H9 (cell line): ENCODE data around the gene ZNF317. TPM values are rescaled to one million over a fixed set of nuclear protein-coding genes. Genes with fewer than 3 reads are reported as not detected.

ENCODE experiments used
- DNase-seq: peaks from one replicate; pipeline ENCODE4 v3.0.0-alpha.2; 2017
- H2AFZ ChIP-seq: one replicate; pipeline ENCODE4 v1.6.1; 2013; ENCODE audit warnings: mild to moderate bottlenecking, low read length, control low read depth, moderate library complexity
- H2AK5ac ChIP-seq: 2 replicates; pipeline ENCODE4 v1.6.1; 2013; ENCODE audit warnings: low read length, control low read depth, mixed read lengths; ENCODE audit not compliant: insufficient read length
- H2BK120ac ChIP-seq: one replicate; pipeline ENCODE4 v1.6.1; 2013; ENCODE audit warnings: low read depth, mild to moderate bottlenecking, low read length, control low read depth, inconsistent platforms; ENCODE audit not compliant: poor library complexity, severe bottlenecking
- H2BK12ac ChIP-seq: 2 replicates; pipeline ENCODE4 v1.6.1; 2013; ENCODE audit warnings: low read length, control low read depth, mixed read lengths, low read depth; ENCODE audit not compliant: insufficient read length
- H2BK15ac ChIP-seq: 2 replicates; pipeline ENCODE4 v1.6.1; 2013; ENCODE audit warnings: low read depth, low read length, control low read depth
- H2BK20ac ChIP-seq: one replicate; pipeline ENCODE4 v1.6.1; 2013; ENCODE audit warnings: low read depth, mild to moderate bottlenecking, low read length, control low read depth, inconsistent platforms; ENCODE audit not compliant: poor library complexity, severe bottlenecking
- H2BK5ac ChIP-seq: 2 replicates; pipeline ENCODE4 v1.6.1; 2013; ENCODE audit warnings: low read length, control low read depth, mixed read lengths; ENCODE audit not compliant: insufficient read length
- H3K14ac ChIP-seq: 2 replicates; pipeline ENCODE4 v1.6.1; 2013; ENCODE audit warnings: low read length, control low read depth; ENCODE audit not compliant: insufficient read depth
- H3K18ac ChIP-seq: 2 replicates; pipeline ENCODE4 v1.6.1; 2013; ENCODE audit warnings: low read depth, mild to moderate bottlenecking, mixed read lengths, low read length, control low read depth; ENCODE audit not compliant: insufficient read length
- H3K23ac ChIP-seq: 2 replicates; pipeline ENCODE4 v1.6.1; 2013; ENCODE audit warnings: low read length, control low read depth, mixed read lengths, low read depth; ENCODE audit not compliant: insufficient read length
- H3K23me2 ChIP-seq: 2 replicates; pipeline ENCODE4 v1.6.1; 2013; ENCODE audit warnings: low read depth, mild to moderate bottlenecking, mixed read lengths, low read length, control low read depth; ENCODE audit not compliant: insufficient read length, poor library complexity, severe bottlenecking
- H3K27ac ChIP-seq: 2 replicates; pipeline ENCODE4 v1.5.1; 2013; ENCODE audit warnings: low read length, control low read depth, mixed read lengths, low read depth; ENCODE audit not compliant: insufficient read length
- H3K27me3 ChIP-seq: 2 replicates; pipeline ENCODE4 v1.6.1; 2013; ENCODE audit warnings: low read length, control low read depth, inconsistent platforms; ENCODE audit not compliant: insufficient read depth
- H3K4ac ChIP-seq: 2 replicates; pipeline ENCODE4 v1.6.1; 2013; ENCODE audit warnings: low read depth, mild to moderate bottlenecking, control low read depth, inconsistent platforms, low read length, moderate library complexity
- H3K4me1 ChIP-seq: 2 replicates; pipeline ENCODE4 v1.6.1; 2013; ENCODE audit warnings: low read length, control low read depth, inconsistent platforms; ENCODE audit not compliant: insufficient read depth
- H3K4me2 ChIP-seq: 2 replicates; pipeline ENCODE4 v1.6.1; 2013; ENCODE audit warnings: low read length, control low read depth, mixed read lengths; ENCODE audit not compliant: insufficient read length, insufficient read depth
- H3K56ac ChIP-seq: 2 replicates; pipeline ENCODE4 v1.6.1; 2013; ENCODE audit warnings: low read depth, mild to moderate bottlenecking, mixed read lengths, low read length, control low read depth; ENCODE audit not compliant: insufficient read length
- H3K79me1 ChIP-seq: 2 replicates; pipeline ENCODE4 v1.6.1; 2013; ENCODE audit warnings: low read depth, mild to moderate bottlenecking, moderate library complexity, low read length, control low read depth, inconsistent platforms; ENCODE audit not compliant: insufficient read depth, poor library complexity, severe bottlenecking
- H3K79me2 ChIP-seq: 2 replicates; pipeline ENCODE4 v1.6.1; 2013; ENCODE audit warnings: low read length, control low read depth, inconsistent platforms; ENCODE audit not compliant: insufficient read depth
- H3K9ac ChIP-seq: 2 replicates; pipeline ENCODE4 v1.6.1; 2013; ENCODE audit warnings: low read length, control low read depth, mixed read lengths; ENCODE audit not compliant: insufficient read length; ENCODE audit errors: extremely low read depth
- H3K9me3 ChIP-seq: one replicate; pipeline ENCODE4 v1.6.1; 2013; ENCODE audit warnings: low read depth, low read length, inconsistent platforms; ENCODE audit not compliant: control insufficient read depth
- H3T11ph ChIP-seq: one replicate; pipeline ENCODE4 v1.6.1; 2013; ENCODE audit warnings: mild to moderate bottlenecking, low read length, control low read depth, inconsistent platforms
- H4K20me1 ChIP-seq: one replicate; pipeline ENCODE4 v1.6.1; 2013; ENCODE audit not compliant: control insufficient read depth, insufficient read length, insufficient read depth
- H4K5ac ChIP-seq: 2 replicates; pipeline ENCODE4 v1.6.1; 2013; ENCODE audit warnings: low read depth, mild to moderate bottlenecking, mixed read lengths, low read length, control low read depth; ENCODE audit not compliant: insufficient read length
- H4K8ac ChIP-seq: replicated peaks from 2 replicates; pipeline ENCODE4 v1.6.1; 2013; ENCODE audit warnings: low read length, control low read depth, mixed read lengths, low read depth; ENCODE audit not compliant: insufficient read length
- H4K91ac ChIP-seq: 2 replicates; pipeline ENCODE4 v1.6.1; 2013; ENCODE audit warnings: low read depth, mild to moderate bottlenecking, moderate library complexity, mixed read lengths, low read length, control low read depth; ENCODE audit not compliant: insufficient read length
- H3K27ac Mint-ChIP-seq, 3 experiments: 2 replicates in 2 of 3; 3 replicates in 1 of 3; pipeline ENCODE4 v1.8.0; 2020 to 2021; ENCODE audit warnings: mixed read lengths in 3 of 3, mild to moderate bottlenecking in 1 of 3, moderate library complexity in 1 of 3
- H3K27me3 Mint-ChIP-seq: 2 replicates; pipeline ENCODE4 v1.8.0; 2021; ENCODE audit warnings: low read depth, mild to moderate bottlenecking, moderate library complexity, mixed read lengths
- H3K36me3 Mint-ChIP-seq, 3 experiments: 2 replicates in 2 of 3; 3 replicates in 1 of 3; pipeline ENCODE4 v1.8.0; 2020 to 2021; ENCODE audit warnings: low read depth in 3 of 3, mixed read lengths in 3 of 3; ENCODE audit not compliant: insufficient read depth in 1 of 3
- H3K4me1 Mint-ChIP-seq, 2 experiments: 2 replicates each; pipeline ENCODE4 v1.8.0; 2020; ENCODE audit warnings: mixed read lengths in 2 of 2
- H3K4me3 Mint-ChIP-seq, 2 experiments: 2 replicates in 1 of 2; 3 replicates in 1 of 2; pipeline ENCODE4 v1.8.0; 2020 to 2021; ENCODE audit warnings: mild to moderate bottlenecking in 2 of 2, mixed read lengths in 2 of 2, moderate library complexity in 1 of 2
- H3K9me3 Mint-ChIP-seq, 2 experiments: 2 replicates in 1 of 2; 3 replicates in 1 of 2; pipeline ENCODE4 v1.8.0; 2020; ENCODE audit warnings: mild to moderate bottlenecking in 2 of 2, mixed read lengths in 2 of 2, moderate library complexity in 1 of 2
- CTCF ChIP-seq: fragments of 200-600 bp; sonication (generic); conservative IDR thresholded peaks from 3 replicates; pipeline ENCODE4 v1.8.0; 2021; ENCODE audit warnings: antibody characterized with exemption, mild to moderate bottlenecking
- WGBS: extraction: QIAGEN DNeasy Blood & Tissue Kit; methylation state at CpG from one replicate; pipeline ENCODE4 v1.1.7; 2013; ENCODE audit warnings: missing lambda C conversion rate, low lambda C conversion rate, mixed read lengths; ENCODE audit not compliant: insufficient read length; ENCODE audit errors: extremely low coverage; 5-methylcytosine and 5-hydroxymethylcytosine counted together
- total RNA-seq: library from RNA; stranded (reverse); gene quantifications from 2 replicates; pipeline ENCODE4 v1.2.1, GENCODE V29; 2021

Gene ZNF317
- total RNA-seq, 1 experiment from 2014 or later: 52.8 TPM

GRCh38 chr19:9139609-9140158, 513 bp upstream of the ZNF317 start:
- Histone ChIP-seq H3K18ac (no peak overlapping the region), H3K14ac (no peak overlapping the region), H2BK20ac (no peak overlapping the region), H2BK15ac (no peak overlapping the region), H3K23me2 (peaks cover 5% of the 10 kb centered on the region), H4K5ac (no peak overlapping the region), H3K56ac (no peak overlapping the region), H2BK5ac (no peak overlapping the region), H3K4ac (no peak overlapping the region), H3K9ac (peak overlapping the region; percentile 62), H2BK120ac (no peak overlapping the region), H3K9me3 (no peaks in the 10 kb centered on the region), H3K79me1 (peaks cover 3% of the 10 kb centered on the region), H4K8ac (no peak overlapping the region), H3K27me3 (no peaks in the 10 kb centered on the region), H3K4me1 (no peaks in the 10 kb centered on the region), H4K20me1 (no peaks in the 10 kb centered on the region), H3K23ac (no peak overlapping the region), H3T11ph (no peak overlapping the region), H3K4me2 (peak overlapping the region; percentile 99), H2BK12ac (no peak overlapping the region), H2AFZ (peak overlapping the region; percentile 100), H3K27ac (no peak overlapping the region), H2AK5ac (no peak overlapping the region), H3K79me2 (peaks cover 30% of the 10 kb centered on the region), H4K91ac (no peak overlapping the region)
- peak overlapping the region; percentile 98 for H3K4me3 Mint-ChIP-seq
- WGBS: no CpG with 5 or more reads among the region's 8 CpGs
- H3K4me1 Mint-ChIP-seq: peaks cover 15 to 26% of the 10 kb centered on the region in 2 experiments
- H3K9me3 Mint-ChIP-seq: peaks cover 19 to 37% of the 10 kb centered on the region in 2 experiments
- peaks cover 2% of the 10 kb centered on the region; the same call in 1 of the 2 replicates for H3K27me3 Mint-ChIP-seq
- H3K27ac Mint-ChIP-seq: peak overlapping the region in 1 of 3 experiments; percentile 100; a peak in 2 of 7 replicates
- H3K36me3 Mint-ChIP-seq: peaks cover 27 to 36% (median 36%) of the 10 kb centered on the region in 3 experiments
- no peak for DNase-seq
- TF ChIP-seq CTCF: no peak
